Measurements from ENCODE around the gene TNFRSF4.

DNA sequence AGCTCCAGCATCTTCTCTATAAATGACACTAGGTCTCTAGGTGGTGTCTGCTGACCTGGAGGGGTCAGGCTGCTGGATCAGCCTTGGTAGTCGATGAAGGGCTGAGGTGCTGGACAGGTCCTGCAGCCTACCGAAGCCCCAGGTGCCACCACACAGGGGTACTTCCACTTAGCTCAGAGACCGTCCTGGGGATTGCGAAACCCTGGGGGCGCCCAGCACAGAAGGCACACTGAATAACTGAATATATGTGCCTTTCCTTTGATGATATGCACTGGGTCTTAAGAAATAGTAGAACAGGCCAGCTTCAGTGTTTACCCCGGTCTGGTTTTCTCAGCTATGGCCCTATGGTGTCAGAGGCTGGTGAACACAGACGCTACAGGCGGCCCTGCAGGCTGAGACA, 48.8 kb upstream of the TNFRSF4 start:
- TF ChIP-seq, protein P1, sequence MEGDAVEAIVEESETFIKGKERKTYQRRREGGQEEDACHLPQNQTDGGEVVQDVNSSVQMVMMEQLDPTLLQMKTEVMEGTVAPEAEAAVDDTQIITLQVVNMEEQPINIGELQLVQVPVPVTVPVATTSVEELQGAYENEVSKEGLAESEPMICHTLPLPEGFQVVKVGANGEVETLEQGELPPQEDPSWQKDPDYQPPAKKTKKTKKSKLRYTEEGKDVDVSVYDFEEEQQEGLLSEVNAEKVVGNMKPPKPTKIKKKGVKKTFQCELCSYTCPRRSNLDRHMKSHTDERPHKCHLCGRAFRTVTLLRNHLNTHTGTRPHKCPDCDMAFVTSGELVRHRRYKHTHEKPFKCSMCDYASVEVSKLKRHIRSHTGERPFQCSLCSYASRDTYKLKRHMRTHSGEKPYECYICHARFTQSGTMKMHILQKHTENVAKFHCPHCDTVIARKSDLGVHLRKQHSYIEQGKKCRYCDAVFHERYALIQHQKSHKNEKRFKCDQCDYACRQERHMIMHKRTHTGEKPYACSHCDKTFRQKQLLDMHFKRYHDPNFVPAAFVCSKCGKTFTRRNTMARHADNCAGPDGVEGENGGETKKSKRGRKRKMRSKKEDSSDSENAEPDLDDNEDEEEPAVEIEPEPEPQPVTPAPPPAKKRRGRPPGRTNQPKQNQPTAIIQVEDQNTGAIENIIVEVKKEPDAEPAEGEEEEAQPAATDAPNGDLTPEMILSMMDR (IDR thresholded peaks at IDR 0.05) = no peak
- TF ChIP-seq POLR2A (IDR thresholded peaks at IDR 0.05) = no peak
- no peak for TF ChIP-seq EP300 (IDR thresholded peaks at IDR 0.05)

All from tibial nerve (tissue), 4 donors.